NT2/D1 (cell line): ENCODE measurements around the gene CD58.

Experiments
- YY1 ChIP-seq: IDR thresholded peaks from 2 replicates; pipeline ENCODE4 v1.6.1; 2011; ENCODE audit not compliant: insufficient read length, insufficient read depth
- ZNF274 ChIP-seq: IDR thresholded peaks from 2 replicates; pipeline ENCODE4 v1.6.1; 2011; ENCODE audit warnings: mild to moderate bottlenecking, low read depth, low read length

DNA sequence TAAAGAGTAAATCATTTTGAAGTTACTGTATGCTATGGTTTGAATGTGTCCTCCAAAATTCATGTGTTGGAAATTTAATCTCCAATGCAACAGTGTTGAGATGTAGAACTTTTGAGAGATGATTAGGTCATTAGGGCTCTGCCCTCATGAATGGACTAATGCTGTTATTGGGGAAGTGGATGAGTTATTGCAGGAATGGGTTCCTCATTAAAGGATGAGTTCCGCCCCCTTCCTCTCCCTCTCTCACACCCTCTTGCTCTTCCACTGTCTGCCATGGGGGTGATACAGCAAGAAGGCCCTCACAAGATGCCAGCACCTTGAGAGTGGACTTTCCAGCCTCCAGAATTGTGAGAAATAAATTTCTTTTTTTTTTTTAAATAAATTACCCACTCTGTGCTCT, 100.2 kb downstream of the CD58 start:
- TF ChIP-seq ZNF274 (no peak), YY1 (no peak)
